Fibroblast of pulmonary artery (primary cell): ENCODE measurements around the gene MIS18A.

Experiments used
- DNase-seq: peaks from one replicate; pipeline ENCODE4 v3.0.0-alpha.2; 2010; ENCODE audit warnings: low read depth
- H3K4me3 ChIP-seq: replicated peaks from 2 replicates; pipeline ENCODE4 v1.5.1; 2011; ENCODE audit warnings: low read depth, mild to moderate bottlenecking, control low read depth, low read length, moderate library complexity
- CTCF ChIP-seq: IDR thresholded peaks from 2 replicates; pipeline ENCODE4 v1.5.1; 2011; ENCODE audit warnings: mild to moderate bottlenecking, control low read depth, low read length, inconsistent platforms; ENCODE audit errors: missing control alignments

The MIS18A gene

GRCh38 chr21:32278518-32279376 lies at the start of gene MIS18A:
MIS18A (minus strand) TSS chr21:32279049; CDS start chr21:32279014, 35 bp downstream.
- H3K4me3 ChIP-seq, result peak within 1 kb of the TSS; percentile 92
- peak; percentile 96 for DNase-seq
- TF ChIP-seq CTCF, result no peak

DNA sequence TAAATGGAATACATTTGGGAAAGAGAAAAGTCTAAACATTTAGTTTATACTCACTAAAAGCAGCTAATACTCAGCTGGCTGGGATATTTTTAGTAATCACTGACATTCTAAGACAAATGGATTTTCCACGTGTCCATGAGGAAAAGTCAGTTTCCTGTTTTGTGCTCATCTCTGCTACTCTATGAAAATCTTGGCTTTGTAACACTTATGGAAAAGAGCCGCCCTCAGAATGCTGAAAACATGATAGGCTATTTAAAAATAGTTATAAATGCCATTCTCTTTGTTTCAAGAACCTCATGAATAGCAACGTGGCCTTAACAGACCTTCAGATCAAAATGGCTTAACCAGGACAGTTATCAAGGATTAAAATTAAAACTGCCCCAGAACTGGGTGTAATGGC lies 49.7 kb upstream of the MIS18A start:
- peak; percentile 68 for DNase-seq
- TF ChIP-seq CTCF, result no peak
- no peak overlapping the region for H3K4me3 ChIP-seq

GRCh38 chr21:32325706-32326105 lies 46.9 kb upstream of the MIS18A start:
- H3K4me3 ChIP-seq, result no peak overlapping the region
- no peak for DNase-seq
- TF ChIP-seq CTCF, result no peak

- no peak for TF ChIP-seq CTCF
- DNase-seq, result no peak
Measured at GRCh38 chr21:32322676-32323075, 43.8 kb upstream of the MIS18A start.

GRCh38 chr21:32322103-32322502 lies 43.3 kb upstream of the MIS18A start:
- no peak for DNase-seq
- TF ChIP-seq CTCF, result no peak
- H3K4me3 ChIP-seq, result no peak overlapping the region

More at GRCh38 chr21:32322676-32323075, 43.8 kb upstream of the MIS18A start:
- H3K4me3 ChIP-seq, result no peak overlapping the region

DNA sequence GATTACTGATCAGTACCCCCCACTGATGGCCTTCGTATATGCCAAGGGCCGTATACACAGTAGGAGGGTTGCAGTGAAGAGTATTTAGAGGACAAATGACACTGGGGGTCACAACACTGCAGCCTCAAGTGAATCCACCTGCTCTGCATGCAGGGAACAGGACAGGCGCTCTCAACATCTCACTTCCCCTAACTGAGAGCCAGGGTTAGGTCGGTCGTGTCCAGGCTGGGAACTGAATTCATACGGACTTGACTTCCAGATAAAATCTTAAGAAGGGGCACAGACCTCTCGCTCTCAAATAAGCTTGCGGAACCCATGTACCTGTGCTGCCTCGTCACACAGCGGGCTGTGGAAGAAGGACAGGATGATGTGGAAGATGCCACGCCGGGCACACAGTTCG lies 42.6 kb upstream of the MIS18A start:
- TF ChIP-seq CTCF, result no peak
- DNase-seq, result no peak
- no peak overlapping the region for H3K4me3 ChIP-seq

GRCh38 chr21:32320726-32321125 lies 41.9 kb upstream of the MIS18A start:
- no peak overlapping the region for H3K4me3 ChIP-seq
- TF ChIP-seq CTCF, result no peak
- no peak for DNase-seq
